Peyer's patch (tissue), 4 donors: ENCODE results near the gene ZMAT2.

Experiments
- POLR2A ChIP-seq, 2 donors: fragments of 450-650 bp; IDR thresholded peaks; one replicate each; pipeline ENCODE4 v1.5.1; 2017; ENCODE audit warnings: antibody characterized with exemption in 2 of 2, mild to moderate bottlenecking in 2 of 2, moderate library complexity in 2 of 2
- TF ChIP-seq, protein P1 (sequence below), 6 experiments: fragments of 450-650 bp in 4 of 6; fragments of 200-600 bp in 2 of 6; sonication (generic) in 1 of 6; IDR thresholded peaks; one replicate each; pipeline ENCODE4 v1.5.1; 2017 to 2019; ENCODE audit warnings: antibody characterized with exemption in 6 of 6, mild to moderate bottlenecking in 3 of 6, moderate library complexity in 1 of 6

DNA sequence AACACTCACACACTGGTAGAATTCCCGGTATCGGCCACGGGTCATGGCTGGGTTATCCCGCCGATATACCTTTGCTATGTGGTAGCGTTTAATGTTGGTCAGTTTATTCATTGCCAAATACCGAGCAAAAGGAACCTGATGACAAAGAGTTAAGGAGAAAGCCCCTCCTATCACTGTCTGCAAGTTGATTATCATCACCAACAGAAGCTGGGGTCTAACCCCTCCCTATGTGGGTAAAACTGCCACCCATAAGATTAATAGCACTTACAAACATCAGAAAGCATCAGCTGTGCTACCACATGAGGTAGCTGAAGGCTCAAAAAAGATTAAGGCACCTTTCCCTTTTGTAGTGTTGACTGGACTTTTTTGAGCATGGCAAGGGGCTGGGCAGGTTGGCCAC, 21.3 kb upstream of the ZMAT2 start:
- TF ChIP-seq, protein P1, sequence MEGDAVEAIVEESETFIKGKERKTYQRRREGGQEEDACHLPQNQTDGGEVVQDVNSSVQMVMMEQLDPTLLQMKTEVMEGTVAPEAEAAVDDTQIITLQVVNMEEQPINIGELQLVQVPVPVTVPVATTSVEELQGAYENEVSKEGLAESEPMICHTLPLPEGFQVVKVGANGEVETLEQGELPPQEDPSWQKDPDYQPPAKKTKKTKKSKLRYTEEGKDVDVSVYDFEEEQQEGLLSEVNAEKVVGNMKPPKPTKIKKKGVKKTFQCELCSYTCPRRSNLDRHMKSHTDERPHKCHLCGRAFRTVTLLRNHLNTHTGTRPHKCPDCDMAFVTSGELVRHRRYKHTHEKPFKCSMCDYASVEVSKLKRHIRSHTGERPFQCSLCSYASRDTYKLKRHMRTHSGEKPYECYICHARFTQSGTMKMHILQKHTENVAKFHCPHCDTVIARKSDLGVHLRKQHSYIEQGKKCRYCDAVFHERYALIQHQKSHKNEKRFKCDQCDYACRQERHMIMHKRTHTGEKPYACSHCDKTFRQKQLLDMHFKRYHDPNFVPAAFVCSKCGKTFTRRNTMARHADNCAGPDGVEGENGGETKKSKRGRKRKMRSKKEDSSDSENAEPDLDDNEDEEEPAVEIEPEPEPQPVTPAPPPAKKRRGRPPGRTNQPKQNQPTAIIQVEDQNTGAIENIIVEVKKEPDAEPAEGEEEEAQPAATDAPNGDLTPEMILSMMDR (IDR thresholded peaks at IDR 0.05): no peak
- TF ChIP-seq POLR2A (IDR thresholded peaks at IDR 0.05): no peak
